Measurements from ENCODE around the gene CCDC191.

Gene CCDC191, protein sequence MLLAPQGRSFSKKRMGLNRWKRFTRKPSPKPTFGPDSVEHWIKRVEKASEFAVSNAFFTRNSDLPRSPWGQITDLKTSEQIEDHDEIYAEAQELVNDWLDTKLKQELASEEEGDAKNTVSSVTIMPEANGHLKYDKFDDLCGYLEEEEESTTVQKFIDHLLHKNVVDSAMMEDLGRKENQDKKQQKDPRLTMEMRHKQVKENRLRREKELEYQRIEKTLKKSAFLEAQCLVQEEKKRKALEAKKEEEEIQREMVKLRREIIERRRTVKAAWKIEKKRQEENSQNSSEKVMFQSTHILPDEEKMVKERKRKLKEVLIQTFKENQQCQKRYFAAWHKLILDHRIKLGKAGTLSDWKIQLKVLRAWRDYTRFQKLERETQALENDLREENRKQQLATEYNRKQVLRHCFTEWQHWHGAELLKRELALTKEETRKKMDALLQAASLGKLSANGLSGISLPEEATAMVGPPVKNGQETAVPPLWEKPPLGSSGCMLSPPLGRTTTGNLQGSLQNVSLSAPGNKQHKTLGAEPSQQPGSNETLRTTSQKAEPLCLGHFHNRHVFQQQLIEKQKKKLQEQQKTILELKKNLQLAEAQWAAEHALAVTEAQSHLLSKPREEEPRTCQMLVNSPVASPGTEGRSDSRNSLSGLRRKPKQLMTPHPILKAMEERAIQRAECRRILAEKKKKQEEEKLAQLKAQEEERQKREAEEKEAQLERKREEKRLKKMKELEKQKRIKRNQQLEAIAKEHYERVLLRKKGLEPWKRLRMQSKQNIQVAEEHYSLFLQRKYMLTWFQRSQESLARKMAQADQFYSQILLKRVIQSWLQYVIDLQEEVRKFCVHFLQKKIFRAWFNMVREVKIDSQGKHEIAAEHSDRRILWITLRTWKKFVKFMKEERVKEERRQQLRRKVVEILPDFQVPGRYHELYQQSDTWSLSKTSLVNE

DNA sequence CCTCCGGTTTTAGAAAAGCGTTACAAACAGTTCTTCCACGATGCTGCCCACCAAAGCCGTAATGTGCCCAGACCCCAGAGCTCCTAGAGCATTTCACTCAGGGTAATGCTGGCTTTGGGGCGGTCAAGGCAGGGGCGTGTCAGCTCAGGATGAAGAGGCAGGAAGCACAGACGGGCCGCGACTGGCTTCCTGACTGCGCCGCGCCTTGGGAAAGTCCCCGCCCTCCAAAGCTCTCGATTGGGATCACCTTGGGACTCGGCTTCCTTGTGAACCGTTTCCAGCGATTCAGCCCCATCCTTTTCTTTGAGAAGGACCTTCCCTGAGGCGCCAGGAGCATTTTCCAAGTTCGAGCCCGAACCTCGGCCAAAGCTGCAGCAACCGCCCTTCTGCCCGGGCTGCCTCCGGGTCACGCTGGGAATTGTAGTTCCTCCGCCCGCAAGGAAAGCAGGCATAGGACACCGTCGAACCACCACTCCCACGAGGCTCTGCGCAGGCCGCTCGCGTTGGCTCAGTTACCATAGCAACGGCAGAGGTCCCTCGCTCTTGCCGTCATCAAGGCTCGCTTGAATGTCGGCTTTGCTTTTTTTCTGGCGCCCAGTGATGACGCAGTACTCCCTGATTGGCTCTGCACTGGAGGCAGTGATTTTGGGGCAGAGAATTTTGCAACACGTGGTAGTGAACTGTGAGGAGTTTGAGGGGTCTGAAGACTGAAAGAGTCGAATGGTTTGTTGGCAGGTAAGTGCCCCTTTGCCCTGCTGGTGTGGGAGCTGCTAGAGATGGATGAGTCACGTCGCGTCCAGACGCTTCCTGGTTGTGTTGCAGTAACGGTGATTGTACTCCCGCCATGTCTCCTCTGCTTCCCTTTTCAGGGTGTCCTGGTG lies at the start of gene CCDC191, which contains the start of gene QTRT2:
Gene CCDC191, minus strand, starts transcription at position 397 of the 881 bp plus-strand sequence. Its CDS starts 60 bp downstream, at position 337.
Gene QTRT2, plus strand, starts transcription at position 608 of the 881 bp plus-strand sequence. CDS start 8,521 bp downstream, outside the sequence.
- FAIRE-seq: peak; percentile 99

DNA sequence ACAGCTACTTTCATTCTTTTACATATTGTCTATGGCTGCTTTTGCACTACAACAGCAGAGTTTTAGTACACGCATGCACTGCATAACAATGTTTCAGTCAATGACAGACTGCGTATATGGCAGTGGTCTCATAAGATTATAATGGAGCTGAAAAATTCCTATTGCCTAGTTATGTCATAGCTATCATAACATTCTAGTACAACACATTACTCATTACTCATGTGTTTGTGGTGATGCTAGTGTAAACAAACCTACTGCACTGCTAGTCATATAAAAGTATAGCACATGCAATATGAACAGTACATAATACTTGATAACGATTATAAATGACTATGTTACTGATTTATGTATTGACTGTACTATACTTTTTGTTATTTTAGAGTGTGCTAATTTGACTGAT lies 48.1 kb upstream of the CCDC191 start:
- no peak for FAIRE-seq

DNA sequence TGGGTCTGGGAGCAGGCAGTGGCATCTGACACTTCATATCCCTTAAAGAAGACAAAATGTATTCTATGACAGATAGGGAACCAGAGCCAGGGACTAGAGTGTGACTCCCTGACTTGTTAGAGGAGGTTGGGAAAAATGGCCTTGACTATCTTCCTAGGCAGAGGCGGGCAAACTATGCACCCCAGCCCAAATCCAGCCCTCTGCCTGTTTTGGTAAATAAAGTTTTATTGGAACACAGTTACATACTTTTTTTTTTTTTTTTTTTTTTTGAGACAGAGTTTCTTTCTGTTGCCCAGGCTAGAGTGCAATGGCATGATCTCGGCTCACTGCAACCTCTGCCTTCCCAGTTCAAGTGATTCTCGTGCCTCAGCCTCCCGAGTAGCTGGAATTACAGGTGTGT lies 47.5 kb upstream of the CCDC191 start:
- no peak for FAIRE-seq

DNA sequence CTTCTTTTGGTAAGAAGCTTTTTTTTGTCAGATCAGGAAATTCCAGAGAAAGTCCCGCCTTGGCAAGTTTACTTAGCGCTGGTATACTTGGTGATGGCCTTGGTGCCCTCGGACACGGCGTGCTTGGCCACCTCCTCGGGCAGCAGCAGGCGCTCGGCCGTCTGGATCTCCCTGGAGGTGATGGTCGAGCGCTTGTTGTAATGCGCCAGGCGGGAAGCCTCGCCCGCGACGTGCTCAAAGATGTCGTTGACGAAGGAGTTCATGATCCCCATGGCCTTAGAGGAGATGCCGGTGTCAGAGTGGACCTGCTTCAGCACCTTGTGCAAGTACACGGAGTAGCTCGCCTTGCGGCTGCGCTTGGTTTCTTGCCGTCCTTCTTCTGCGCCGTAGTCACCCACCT lies 46.9 kb upstream of the CCDC191 start:
- FAIRE-seq: no peak

DNA sequence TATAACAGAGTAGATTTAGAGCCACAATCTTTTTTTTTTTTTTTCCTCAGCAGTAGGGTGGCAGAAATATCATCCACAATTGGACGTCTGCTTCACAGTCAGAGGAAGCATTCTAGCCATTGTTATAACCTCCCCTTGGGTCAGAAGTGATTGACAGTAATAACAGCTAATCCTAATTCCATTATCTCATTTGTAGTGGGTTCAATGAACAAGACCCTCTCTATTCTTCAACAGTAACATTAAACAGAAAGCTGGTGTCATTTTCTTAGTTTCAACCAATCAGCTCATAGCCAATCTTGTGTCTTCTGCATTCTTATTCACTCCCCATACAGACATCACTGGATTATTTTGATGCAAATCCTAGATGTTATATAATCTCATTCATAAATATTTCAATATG lies 44.8 kb upstream of the CCDC191 start:
- no peak for FAIRE-seq

DNA sequence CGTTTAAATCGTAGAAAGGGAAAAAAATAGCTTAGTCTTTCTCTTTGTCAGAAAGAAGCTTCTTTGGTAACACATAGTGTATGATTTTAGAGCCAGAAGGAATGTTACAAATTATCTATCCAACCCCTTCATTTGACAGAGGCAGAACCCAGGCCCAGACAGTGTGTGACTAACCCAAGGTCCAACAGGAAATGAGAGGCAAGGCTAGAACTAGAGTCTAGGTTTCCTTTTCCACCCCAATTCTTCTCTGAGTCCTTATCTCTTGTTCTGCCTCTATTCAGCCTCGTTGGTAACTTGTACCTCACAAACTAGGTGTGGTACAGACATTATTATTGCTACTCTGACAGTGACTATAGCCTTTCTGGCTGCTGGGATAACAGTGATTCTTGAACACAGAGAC lies 39.5 kb upstream of the CCDC191 start:
- no peak for FAIRE-seq

DNA sequence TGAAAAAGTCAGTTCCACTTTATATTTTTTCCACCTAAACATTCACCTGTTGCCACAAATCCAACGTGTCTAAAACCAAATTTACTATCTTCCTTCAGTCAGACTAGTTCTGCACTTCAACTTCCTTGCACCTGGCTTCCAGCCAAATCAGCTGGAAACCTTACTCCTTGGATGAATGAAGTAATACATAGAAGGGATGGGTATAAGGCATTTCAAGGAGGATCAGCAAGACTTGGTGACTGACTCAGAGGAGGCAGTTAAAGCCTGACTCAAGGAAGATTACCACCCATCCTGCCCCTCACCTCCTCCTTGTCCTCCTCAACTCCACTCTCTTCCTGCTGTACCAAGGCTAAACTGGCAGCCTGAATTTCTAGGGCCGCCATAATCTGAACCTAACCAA lies 37.3 kb upstream of the CCDC191 start:
- FAIRE-seq: no peak

DNA sequence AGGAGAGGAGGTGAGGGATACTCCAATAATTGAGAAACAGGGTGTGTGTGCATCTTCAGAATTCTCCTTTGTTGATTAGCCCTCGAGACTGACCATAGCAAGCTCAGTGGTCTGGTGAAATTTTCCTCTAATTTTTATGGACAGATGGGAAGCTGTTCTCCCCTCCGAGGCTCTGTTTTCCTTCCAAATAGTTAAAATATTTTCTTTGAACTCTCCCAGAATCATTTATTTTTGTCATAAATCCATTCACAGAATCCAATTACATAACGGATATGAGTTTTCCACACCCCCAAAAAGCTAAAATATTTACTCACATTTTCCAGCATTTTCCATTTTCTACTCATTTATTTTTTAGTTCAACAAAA lies 36.7 kb upstream of the CCDC191 start:
- FAIRE-seq: no peak

DNA sequence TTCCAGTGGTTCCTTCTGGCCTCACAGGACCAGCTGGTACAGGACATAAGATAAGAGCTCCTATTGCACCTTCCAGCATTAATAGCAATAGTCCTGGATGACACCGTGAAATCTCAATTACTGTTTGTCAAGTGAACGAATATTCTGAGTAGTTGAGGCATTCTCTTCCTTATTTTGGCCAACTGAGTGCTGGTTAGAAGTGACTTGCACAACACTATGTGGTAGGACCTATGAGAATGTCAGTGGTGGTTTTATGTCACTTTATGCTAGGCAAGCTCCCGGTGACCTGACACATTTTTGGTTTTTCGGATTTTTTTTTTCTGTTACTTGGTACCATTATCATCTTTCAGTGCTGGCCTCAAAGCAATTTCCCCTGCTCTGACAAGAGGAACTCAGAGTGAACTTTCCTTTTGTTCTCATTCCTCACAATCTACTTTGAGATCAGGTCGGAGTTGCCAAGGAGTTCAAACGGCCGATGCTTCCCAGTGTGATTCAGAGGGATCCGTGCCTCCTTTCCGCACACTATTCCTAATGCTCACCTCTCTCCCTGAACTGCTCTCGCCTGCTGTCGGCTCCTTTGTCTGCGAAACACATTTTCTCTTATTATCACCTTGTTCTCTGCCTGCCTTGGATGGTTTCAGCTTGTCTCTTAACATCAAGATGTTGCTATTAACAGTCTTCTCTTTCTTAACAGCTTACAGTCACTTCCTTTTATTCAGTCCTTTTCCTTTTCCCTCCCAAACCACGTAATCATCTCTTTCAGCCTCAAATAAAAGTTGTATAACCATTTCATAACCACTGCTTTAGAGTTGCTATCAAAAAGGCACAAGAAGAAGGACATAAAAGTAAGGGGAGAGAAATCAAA lies 36.1 kb upstream of the CCDC191 start:
- no peak for FAIRE-seq

DNA sequence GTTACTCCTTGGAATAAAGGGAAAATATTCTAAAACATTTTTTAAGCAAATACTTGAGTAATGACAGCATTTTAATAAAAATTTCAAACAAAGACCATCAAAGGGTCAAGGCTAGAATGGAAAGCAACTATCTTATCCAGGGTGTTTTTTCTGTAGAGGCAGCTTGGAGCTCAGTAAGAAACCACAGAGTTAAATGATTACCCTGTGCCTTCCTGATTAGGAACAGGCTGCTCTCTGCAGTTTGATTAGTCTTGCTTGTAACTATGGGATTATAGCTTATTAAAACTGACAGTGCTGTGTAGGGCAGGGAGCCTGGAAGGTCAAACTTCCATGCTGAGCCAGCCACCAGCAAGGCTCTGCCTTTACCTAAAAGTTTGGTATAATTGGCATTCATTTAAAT lies 33.3 kb upstream of the CCDC191 start:
- FAIRE-seq: no peak

DNA sequence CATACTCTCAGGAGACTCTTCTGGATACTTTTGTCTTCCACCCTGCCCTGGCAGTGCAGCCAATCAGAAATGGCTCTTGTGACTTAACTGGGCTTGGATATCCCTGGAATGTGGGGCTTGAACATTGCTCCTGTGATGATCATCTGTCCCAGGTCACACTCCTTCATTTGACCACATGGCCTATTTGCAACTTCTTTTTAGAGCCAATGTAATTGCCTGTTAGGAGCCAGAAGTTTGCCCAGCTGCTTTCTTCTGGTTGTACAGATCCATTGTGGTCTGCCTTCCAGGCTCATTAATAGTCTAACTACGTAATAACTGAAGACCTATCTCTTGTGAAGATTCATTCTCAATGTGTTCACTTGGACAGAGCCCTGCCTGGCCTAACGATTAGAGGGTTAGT lies 30.0 kb upstream of the CCDC191 start:
- FAIRE-seq: no peak

DNA sequence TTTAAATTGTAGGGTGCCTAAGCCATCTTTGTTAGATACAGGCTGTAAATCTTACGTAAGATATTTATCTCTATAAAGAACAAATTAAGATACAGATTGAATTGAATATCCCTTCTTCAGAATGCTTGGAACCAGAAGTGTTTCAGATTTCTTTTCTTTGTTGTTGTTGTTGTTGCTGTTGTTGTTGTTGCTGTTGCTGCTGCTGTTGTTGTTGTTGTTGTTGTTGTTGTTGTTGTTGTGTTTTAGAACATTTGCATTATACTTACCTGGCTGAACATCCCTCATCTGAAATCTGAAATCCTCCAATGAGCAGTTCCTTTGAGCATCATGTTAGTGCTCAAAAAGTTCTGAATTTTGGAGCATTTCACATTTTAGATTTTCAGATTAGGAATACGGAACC lies 26.8 kb upstream of the CCDC191 start:
- FAIRE-seq: no peak

DNA sequence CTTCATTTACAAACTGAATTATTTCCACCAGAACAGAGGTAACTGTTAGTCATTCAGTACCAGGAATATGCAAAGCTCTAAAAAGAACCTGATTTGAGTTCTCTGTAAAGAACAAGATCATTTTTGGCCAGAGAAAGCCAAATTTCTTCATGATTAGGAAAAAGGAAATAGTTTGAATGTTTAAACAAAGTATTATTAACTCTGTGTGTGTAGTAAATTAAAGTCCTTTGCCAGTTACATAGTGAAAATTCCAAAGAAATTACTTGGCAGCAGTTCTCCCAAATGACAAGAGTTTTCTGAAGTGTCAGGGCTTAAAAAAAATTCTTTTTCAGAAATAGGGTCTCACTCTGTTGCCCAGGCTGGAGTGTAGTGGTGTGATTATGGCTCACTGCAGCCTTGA lies 24.7 kb upstream of the CCDC191 start:
- no peak for FAIRE-seq

DNA sequence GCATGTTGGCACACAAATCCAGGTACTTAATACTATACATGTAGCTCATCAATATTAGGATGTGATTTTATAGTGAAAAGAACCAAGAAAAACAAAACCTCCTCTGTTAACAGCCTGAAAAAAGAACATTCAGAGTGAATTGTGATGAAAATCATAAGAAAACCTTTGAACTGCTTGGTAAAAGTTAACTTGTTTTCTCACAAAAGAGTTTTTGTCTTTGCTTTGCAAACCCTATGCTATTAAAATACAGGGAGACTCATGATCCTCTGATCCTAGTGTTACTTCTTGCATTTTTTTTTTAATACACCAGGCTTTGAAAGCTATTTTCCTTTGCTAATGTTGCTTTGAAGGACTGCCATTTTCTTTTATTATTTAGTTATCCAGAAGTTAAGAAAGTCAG lies 23.9 kb upstream of the CCDC191 start:
- no peak for FAIRE-seq

DNA sequence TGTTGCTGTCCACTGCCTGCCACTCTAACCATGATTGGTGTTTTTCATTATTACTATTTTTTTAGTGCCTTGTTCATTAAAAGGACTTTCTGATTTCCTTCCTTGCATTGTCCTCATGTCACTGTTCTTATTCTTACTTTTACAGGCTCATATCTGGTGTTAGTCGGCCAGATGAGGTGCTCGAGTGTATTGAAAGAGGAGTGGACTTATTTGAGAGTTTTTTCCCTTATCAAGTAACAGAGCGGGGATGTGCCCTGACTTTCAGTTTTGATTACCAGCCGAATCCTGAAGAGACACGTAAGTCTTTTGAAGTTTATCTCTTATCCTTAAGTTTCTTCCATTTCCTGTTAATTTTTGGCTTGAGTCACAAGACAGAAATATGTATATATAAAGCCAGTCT lies 23.4 kb upstream of the CCDC191 start:
- FAIRE-seq: no peak

DNA sequence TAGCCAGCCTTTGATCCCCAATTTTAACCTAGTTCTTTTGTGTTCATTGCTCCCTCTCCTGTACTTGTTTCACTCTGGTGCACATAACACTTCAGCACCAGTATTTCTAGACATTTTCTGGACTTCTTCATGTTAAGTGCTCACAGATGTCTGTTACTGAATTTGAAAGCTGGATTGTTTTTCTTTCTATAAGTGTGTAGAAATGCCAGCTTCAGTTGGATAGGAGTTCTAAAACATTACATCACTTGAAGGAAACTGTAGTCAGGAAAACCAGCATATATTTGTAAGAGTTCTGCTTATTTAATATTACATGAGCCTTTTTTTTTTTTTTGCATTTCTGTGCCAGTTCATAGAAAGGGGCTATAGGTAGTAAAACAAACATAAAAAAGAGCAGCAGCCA lies 21.8 kb upstream of the CCDC191 start:
- no peak for FAIRE-seq

DNA sequence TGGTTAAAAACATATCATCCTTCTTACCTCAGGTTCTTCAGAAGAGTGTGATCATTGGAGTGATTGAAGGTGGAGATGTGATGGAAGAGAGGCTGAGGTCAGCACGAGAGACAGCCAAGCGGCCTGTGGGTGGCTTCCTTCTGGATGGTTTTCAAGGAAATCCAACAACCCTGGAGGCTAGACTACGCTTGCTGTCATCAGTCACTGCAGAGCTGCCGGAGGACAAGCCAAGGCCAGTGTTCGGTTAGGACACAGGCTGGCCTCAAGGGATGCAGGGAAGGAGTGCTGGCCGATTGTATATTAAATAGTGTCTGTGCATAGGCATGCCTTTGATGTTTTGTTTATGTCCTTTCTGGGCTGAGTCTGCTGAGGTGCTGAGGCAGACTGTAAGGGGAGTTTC lies 20.4 kb upstream of the CCDC191 start:
- FAIRE-seq: no peak

DNA sequence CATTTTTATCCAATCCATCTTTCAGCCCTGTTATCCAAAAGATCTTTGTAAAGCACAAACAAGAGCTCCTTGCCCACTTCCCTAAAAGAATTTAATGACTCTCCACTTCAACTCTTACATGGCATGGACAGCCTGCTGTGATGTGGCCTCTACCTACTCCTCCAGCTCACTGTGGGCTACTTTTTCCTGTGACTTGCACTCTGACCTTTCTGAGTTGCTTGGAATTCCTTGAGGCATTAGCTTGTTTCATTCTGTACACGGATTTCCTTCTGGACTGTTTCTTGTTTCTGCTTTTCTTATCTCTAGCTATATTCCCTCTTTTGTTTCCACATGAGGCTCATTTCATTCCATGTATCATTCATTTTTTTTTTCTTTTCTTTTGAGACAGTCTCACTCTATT lies 15.5 kb upstream of the CCDC191 start:
- FAIRE-seq: no peak

DNA sequence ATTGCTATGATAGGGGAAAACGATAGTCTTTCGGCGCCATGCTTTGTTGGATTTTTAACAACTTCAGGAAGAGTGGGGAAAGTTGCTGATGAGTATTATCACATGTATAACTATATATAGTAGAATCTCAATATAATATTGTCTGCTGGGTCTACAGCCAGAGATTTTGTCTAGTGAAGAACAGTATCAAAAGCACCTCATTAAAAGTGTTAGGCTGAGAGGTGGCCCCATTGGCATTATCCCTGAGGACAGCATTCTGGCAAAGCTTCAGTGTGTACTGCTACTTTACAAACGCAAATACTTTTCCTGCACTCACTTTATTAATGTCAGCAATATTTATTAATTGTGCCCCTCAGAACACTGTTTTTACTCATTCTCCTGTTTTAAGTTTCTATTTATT lies 12.0 kb upstream of the CCDC191 start:
- FAIRE-seq: no peak

DNA sequence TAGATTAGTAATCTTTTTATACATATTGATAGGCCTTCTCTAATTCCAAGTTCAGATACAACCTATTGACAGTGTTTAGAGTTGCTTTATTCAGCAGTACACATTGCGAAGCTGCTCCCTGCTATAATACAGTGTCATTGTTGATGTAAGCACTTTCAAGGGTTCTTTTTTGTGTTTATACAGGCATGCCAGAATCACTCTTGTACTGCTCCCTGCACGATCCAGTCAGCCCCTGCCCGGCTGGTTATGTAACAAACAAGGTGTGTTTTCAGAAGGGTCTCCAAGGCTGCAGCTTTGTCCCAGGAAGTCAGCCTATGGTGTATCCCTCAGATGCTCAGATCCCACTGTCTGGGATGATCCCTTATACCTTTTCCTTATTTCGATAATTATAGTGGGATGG lies 11.5 kb upstream of the CCDC191 start:
- FAIRE-seq: no peak

DNA sequence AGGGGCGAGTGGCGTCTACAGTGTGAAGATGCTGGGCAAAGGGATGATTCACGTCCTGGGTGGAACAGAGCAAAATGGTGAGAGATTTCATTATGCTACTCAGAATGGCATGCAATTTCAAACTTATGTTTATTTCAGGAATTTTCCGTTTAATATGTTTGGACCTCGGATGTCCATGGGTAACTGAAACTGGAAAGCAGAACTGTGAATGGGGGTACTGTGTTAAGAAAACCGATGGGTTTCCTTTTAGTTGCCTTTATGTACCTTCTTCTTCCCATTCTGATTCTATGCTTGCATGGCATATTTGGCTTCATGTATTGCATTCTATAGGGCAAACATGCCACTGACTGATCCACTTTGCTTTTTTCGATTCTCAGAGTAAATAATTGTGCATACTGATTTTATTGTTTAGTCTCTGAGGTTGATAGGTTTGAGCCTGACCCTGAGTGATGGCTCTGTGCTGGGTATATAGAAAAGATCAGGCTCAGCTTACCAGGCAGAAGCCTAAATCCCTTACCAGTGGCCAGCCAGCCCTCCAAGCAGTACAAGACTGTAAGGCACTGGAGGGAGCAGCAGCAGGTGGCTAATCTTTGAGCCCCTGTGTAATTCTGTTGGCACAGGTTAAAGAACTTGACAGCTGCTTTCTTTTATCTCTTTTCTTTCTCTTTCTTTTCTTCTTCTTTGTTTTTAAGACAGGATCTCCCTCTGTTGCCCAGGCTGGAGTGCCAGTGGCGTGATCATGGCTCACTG lies 4.8 kb upstream of the CCDC191 start:
- FAIRE-seq: no peak

All from endometrium (tissue), 2 donors.